ENCODE measurements around the gene GPD1L.

Gene GPD1L

DNA sequence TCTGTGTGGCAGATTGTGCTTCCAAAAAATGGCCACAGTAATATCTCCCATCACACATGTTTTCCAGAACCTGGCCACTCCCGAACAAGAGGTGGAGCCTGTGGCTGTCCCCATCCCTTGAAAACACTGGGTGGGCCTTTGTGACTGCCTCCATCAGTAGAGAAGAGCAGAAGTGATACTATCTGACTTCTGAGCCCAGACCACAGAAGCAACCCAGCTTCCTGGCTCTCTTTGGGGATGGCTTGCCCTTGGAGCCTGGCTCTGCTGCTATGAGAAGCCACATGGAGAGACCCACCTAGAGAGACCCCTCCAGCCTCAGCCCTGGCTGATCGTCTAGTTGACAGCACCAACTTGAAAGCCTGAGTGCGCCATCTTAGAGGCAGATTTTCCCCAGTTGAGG is 92.3 kb downstream of the GPD1L start:
- no peaks in the 10 kb centered on the region for H3K9me2 ChIP-seq (replicated peaks; ENCODE audit: low read depth, low read length)
- TF ChIP-seq, protein P1, sequence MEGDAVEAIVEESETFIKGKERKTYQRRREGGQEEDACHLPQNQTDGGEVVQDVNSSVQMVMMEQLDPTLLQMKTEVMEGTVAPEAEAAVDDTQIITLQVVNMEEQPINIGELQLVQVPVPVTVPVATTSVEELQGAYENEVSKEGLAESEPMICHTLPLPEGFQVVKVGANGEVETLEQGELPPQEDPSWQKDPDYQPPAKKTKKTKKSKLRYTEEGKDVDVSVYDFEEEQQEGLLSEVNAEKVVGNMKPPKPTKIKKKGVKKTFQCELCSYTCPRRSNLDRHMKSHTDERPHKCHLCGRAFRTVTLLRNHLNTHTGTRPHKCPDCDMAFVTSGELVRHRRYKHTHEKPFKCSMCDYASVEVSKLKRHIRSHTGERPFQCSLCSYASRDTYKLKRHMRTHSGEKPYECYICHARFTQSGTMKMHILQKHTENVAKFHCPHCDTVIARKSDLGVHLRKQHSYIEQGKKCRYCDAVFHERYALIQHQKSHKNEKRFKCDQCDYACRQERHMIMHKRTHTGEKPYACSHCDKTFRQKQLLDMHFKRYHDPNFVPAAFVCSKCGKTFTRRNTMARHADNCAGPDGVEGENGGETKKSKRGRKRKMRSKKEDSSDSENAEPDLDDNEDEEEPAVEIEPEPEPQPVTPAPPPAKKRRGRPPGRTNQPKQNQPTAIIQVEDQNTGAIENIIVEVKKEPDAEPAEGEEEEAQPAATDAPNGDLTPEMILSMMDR (conservative IDR thresholded peaks at IDR 0.05; ENCODE audit: low read length) = no peak
- H3F3A ChIP-seq (ENCODE audit: low read depth) = no peaks in the 10 kb centered on the region
- no peak overlapping the region for H3K9ac ChIP-seq (ENCODE audit: low read depth, low read length, poor library complexity, severe bottlenecking)
- H3K4me3 ChIP-seq (ENCODE audit: low read length, poor library complexity, severe bottlenecking) = no peak overlapping the region
- H3K27me3 ChIP-seq (ENCODE audit: insufficient read depth, low read length, poor library complexity, severe bottlenecking) = no peaks in the 10 kb centered on the region
- H2AFZ ChIP-seq (ENCODE audit: low read length) = no peak overlapping the region
- no peaks in the 10 kb centered on the region for H3K9me3 ChIP-seq (ENCODE audit: insufficient read depth, low read depth, low read length)
- no peaks in the 10 kb centered on the region for H3K4me1 ChIP-seq (ENCODE audit: insufficient read depth, low read length, poor library complexity, severe bottlenecking)
- no peaks in the 10 kb centered on the region for H3K36me3 ChIP-seq (ENCODE audit: insufficient read depth, low read length)
- no peak overlapping the region for H3K4me2 ChIP-seq (ENCODE audit: low read depth, low read length, poor library complexity, severe bottlenecking)
- no peaks in the 10 kb centered on the region for H3K79me2 ChIP-seq (ENCODE audit: insufficient read depth, low read length)
- H4K20me1 ChIP-seq (ENCODE audit: insufficient read depth, low read length, poor library complexity, severe bottlenecking) = no peaks in the 10 kb centered on the region

DNA sequence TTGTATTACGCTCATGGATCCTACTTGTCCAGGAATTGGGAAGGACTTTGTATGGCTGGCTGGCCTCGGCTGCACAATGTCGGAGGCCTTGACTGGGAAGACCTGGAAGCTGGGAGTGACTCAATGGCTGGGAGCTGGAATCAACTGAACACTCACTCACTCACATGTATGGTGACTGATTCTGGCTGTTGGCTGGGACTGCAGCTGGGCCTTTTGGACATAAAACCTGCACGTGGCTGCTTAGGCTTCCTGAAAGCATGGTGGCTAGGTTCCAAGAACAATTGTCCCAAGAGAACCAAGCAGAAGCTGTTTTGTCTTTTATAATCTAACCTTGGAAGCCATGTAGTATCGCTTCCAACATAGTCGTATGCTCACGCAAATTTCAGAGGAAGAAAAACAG is 94.1 kb downstream of the GPD1L start:
- no peak overlapping the region for H3K4me3 ChIP-seq (ENCODE audit: low read length, poor library complexity, severe bottlenecking)
- H3K4me1 ChIP-seq (ENCODE audit: insufficient read depth, low read length, poor library complexity, severe bottlenecking) = no peaks in the 10 kb centered on the region
- no peaks in the 10 kb centered on the region for H3K9me2 ChIP-seq (replicated peaks; ENCODE audit: low read depth, low read length)
- TF ChIP-seq, protein P1 (conservative IDR thresholded peaks at IDR 0.05; ENCODE audit: low read length) = no peak
- TF ChIP-seq EZH2phosphoT487 (IDR thresholded peaks at IDR 0.05; ENCODE audit: borderline replicate concordance) = no peak
- no peaks in the 10 kb centered on the region for H3K27me3 ChIP-seq (ENCODE audit: insufficient read depth, low read length, poor library complexity, severe bottlenecking)
- H3K9me3 ChIP-seq (ENCODE audit: insufficient read depth, low read depth, low read length) = no peaks in the 10 kb centered on the region
- no peaks in the 10 kb centered on the region for H3K36me3 ChIP-seq (ENCODE audit: insufficient read depth, low read length)
- H3K4me2 ChIP-seq (ENCODE audit: low read depth, low read length, poor library complexity, severe bottlenecking) = no peak overlapping the region
- H3K79me2 ChIP-seq (ENCODE audit: insufficient read depth, low read length) = no peaks in the 10 kb centered on the region
- no peak overlapping the region for H3K9ac ChIP-seq (ENCODE audit: low read depth, low read length, poor library complexity, severe bottlenecking)
- H3F3A ChIP-seq (ENCODE audit: low read depth) = no peaks in the 10 kb centered on the region
- H2AFZ ChIP-seq (ENCODE audit: low read length) = no peak overlapping the region
- H4K20me1 ChIP-seq (ENCODE audit: insufficient read depth, low read length, poor library complexity, severe bottlenecking) = no peaks in the 10 kb centered on the region

DNA sequence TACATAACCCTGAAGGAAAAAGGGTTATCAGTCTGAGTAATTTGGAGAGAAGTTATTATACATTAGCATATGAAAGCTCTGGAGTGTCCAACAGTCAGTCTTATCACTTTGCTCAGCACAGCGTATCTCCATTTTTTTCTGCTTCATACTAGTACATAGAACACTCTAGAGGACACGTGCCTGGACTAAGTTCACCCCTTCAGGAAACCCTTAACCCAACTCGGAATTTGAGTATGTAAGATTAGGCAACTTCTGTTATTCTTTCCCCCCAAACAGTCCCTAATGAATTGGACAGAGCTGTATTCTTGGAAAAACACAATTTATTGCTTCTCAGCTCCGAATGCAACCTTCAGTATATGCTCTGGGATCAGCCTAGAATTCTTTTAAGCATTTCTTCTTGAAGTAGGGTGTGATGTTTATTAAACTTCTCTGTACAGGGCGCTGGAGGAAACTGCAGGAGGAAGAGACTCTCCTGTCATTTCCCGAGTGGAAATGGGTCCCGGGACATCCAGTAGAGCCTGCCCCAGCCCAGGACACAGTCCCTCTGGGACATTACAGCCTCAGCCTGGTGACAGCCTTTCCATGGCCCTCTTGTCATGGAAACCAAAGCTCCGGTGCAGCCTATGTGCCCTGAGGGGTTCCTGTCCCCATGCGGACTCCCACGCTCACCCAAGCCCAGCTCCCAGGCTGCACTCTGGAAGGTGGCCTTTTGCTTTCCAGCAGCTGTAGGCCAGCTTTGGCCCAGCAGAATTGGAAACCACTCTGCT is 94.8 kb downstream of the GPD1L start:
- no peak for TF ChIP-seq EZH2phosphoT487 (IDR thresholded peaks at IDR 0.05; ENCODE audit: borderline replicate concordance)
- TF ChIP-seq, protein P1 (conservative IDR thresholded peaks at IDR 0.05; ENCODE audit: low read length) = no peak
- no peaks in the 10 kb centered on the region for H3K27me3 ChIP-seq (ENCODE audit: insufficient read depth, low read length, poor library complexity, severe bottlenecking)
- H2AFZ ChIP-seq (ENCODE audit: low read length) = no peak overlapping the region
- H3K9ac ChIP-seq (ENCODE audit: low read depth, low read length, poor library complexity, severe bottlenecking) = no peak overlapping the region
- H3K4me2 ChIP-seq (ENCODE audit: low read depth, low read length, poor library complexity, severe bottlenecking) = no peak overlapping the region
- H4K20me1 ChIP-seq (ENCODE audit: insufficient read depth, low read length, poor library complexity, severe bottlenecking) = no peaks in the 10 kb centered on the region
- H3K4me3 ChIP-seq (ENCODE audit: low read length, poor library complexity, severe bottlenecking) = no peak overlapping the region
- H3K9me3 ChIP-seq (ENCODE audit: insufficient read depth, low read depth, low read length) = no peaks in the 10 kb centered on the region
- no peaks in the 10 kb centered on the region for H3K36me3 ChIP-seq (ENCODE audit: insufficient read depth, low read length)
- H3K79me2 ChIP-seq (ENCODE audit: insufficient read depth, low read length) = no peaks in the 10 kb centered on the region
- H3K4me1 ChIP-seq (ENCODE audit: insufficient read depth, low read length, poor library complexity, severe bottlenecking) = no peaks in the 10 kb centered on the region
- H3F3A ChIP-seq (ENCODE audit: low read depth) = no peaks in the 10 kb centered on the region
- no peaks in the 10 kb centered on the region for H3K9me2 ChIP-seq (replicated peaks; ENCODE audit: low read depth, low read length)
